ENCODE data around the gene SCAI. TPM values are rescaled to one million over a fixed set of nuclear protein-coding genes. Genes with fewer than 3 reads are reported as not detected.
"Not testable (repeated sequence)": the region's sequence is repeated elsewhere in the genome, so short reads cannot be mapped to it uniquely, and the experiment has no call there.

SCAI gene
- total and polyA plus RNA-seq, 9 donors = 3.1 to 13.3 (median 9.2) TPM

GRCh38 chr9:125121146-125121545 is 22.2 kb downstream of the SCAI start:
- H3K4me3 ChIP-seq = no peak overlapping the region
- H3K4me1 ChIP-seq (ENCODE audit: insufficient read depth) = peaks cover 1% of the 10 kb centered on the region
- WGBS, 3 donors = 81 to 87% (median 85%) methylated on average over 2 of the region's 2 CpGs
- H3K27ac ChIP-seq = no peak overlapping the region
- TF ChIP-seq CTCF (IDR thresholded peaks at IDR 0.05) (no peak), POLR2A (IDR thresholded peaks at IDR 0.05) (no peak), EP300 (IDR thresholded peaks at IDR 0.05) (no peak)
- H3K9me3 ChIP-seq = no peaks in the 10 kb centered on the region
- DNase-seq = no peak
- no peaks in the 10 kb centered on the region for H3K36me3 ChIP-seq
- no peaks in the 10 kb centered on the region for H3K27me3 ChIP-seq
- intact Hi-C loops (cut with DNase I) = no loop called here

DNA sequence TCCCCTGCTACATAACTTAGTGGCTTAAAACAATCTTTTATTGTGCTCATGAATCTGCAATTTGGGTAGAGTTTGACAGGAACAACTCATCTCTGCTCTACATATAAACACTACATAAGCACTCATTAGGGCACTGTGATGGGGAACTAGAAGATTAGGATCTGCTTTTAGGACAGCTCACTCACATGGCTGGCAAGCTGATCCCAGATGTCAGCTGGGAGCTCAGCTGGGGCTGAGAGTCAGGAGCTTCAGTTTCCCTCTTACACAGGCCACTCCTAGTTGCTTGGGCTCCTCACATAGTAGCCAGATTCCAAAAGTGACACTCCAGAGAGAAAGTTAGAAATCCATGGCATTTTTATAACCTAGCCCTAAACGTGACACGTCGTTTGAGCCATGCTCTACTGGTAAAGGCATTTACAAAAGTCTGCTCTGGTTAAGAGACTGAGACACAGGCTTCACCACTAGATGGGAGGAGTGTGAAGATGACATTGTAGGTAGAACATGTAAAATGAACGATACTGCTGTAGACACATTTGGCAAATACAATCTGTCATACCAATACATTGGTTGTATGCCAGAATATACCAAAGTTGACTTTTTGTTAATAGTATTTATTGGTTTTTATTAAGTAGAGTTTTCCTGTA is 23.6 kb downstream of the SCAI start:
- TF ChIP-seq CTCF (IDR thresholded peaks at IDR 0.05) = no peak
- no peak for TF ChIP-seq POLR2A (IDR thresholded peaks at IDR 0.05)
- no peak for TF ChIP-seq EP300 (IDR thresholded peaks at IDR 0.05)
- 67 to 77% (median 69%) methylated on average over 4 of the region's 4 CpGs for WGBS, 3 donors

DNA sequence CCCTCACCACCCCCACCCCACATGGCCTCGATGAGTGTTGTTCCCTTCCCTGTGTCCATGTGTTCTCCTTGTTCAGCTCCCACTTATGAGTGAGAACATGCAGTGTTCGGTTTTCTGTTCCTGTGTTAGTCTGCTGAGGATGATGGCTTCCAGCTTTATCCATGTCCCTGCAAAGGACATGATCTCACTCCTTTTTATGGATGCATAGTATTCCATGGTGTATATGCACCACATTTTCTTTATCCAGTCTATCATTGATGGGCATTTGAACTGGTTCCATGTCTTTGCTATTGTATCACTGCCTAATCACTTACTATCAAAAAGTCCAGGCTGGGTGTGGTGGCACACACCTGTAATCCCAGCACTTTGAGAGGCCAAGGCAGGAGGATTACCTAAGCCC is 24.6 kb downstream of the SCAI start:
- H3K27me3 ChIP-seq; H3K4me1 ChIP-seq (ENCODE audit: insufficient read depth); intact Hi-C loops (cut with DNase I); H3K27ac ChIP-seq; H3K9me3 ChIP-seq; H3K36me3 ChIP-seq; H3K4me3 ChIP-seq; DNase-seq: not testable (repeated sequence)
- 74 to 100% (median 92%) methylated on average over 2 of the region's 2 CpGs for WGBS, 3 donors

More for the DNA sequence above, 23.6 kb downstream of the SCAI start:
- Histone ChIP-seq H3K36me3 (no peaks in the 10 kb centered on the region), H3K9me3 (no peaks in the 10 kb centered on the region), H3K27ac (no peak overlapping the region), H3K4me1 (ENCODE audit: insufficient read depth) (no peaks in the 10 kb centered on the region), H3K4me3 (no peak overlapping the region), H3K27me3 (no peaks in the 10 kb centered on the region)
- intact Hi-C loops (cut with DNase I) = no loop called here
- no peak for DNase-seq

DNA sequence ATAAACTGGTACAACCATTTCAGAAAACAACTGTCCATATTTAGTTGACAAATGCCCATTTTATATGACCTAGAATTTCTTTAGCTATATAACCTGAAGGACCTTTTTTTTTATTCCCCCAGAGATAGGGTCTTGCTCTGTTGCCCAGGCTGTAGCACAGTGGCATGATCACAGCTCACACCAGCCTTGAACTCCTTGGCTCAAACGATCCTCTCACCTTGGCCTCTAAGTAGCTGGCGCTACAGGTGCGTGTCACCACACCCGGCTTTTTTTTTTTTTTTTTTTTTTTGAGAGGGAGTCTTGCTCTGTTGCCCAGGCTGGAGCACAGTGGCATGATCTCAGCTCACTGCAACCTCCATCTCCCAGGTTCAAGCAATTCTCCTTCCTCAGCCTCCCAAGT is 28.8 kb downstream of the SCAI start:
- H3K27me3 ChIP-seq; H3K4me1 ChIP-seq (ENCODE audit: insufficient read depth); intact Hi-C loops (cut with DNase I); H3K36me3 ChIP-seq; H3K4me3 ChIP-seq; H3K9me3 ChIP-seq; DNase-seq; H3K27ac ChIP-seq: not testable (repeated sequence)
- 96 to 99% (median 98%) methylated on average over 4 of the region's 4 CpGs for WGBS, 3 donors

- TF ChIP-seq CTCF (IDR thresholded peaks at IDR 0.05) (no peak), EP300 (IDR thresholded peaks at IDR 0.05) (no peak)
- peaks cover 2% of the 10 kb centered on the region for H3K4me1 ChIP-seq (ENCODE audit: insufficient read depth)
Measured at GRCh38 chr9:125110464-125110863, 32.9 kb downstream of the SCAI start.

GRCh38 chr9:125108541-125108940 is 34.8 kb downstream of the SCAI start:
- H3K27ac ChIP-seq; H3K27me3 ChIP-seq; H3K4me1 ChIP-seq (ENCODE audit: insufficient read depth); intact Hi-C loops (cut with DNase I); H3K4me3 ChIP-seq; H3K9me3 ChIP-seq; DNase-seq; H3K36me3 ChIP-seq: not testable (repeated sequence)
- WGBS, 3 donors = 95 to 97% (median 97%) methylated on average over 27 to 29 of the region's 33 CpGs

More at GRCh38 chr9:125110464-125110863, 32.9 kb downstream of the SCAI start:
- Histone ChIP-seq H3K36me3 (no peaks in the 10 kb centered on the region), H3K4me3 (no peak overlapping the region), H3K9me3 (no peaks in the 10 kb centered on the region), H3K27ac (no peak overlapping the region), H3K27me3 (no peaks in the 10 kb centered on the region)
- intact Hi-C loops (cut with DNase I) = no loop called here
- DNase-seq = no peak
- WGBS, 3 donors = 96 to 100% (median 98%) methylated on average over 2 of the region's 2 CpGs

Data from ovary (tissue), 9 donors.